ENCODE results near the gene LCLAT1. TPM values are rescaled to one million over a fixed set of nuclear protein-coding genes. Genes with fewer than 3 reads are reported as not detected.
"Not testable (repeated sequence)": the region's sequence is repeated elsewhere in the genome, so short reads cannot be mapped to it uniquely, and the experiment has no call there.

The LCLAT1 gene
- total and polyA plus RNA-seq, 2 donors, result 4.5 to 22.8 TPM

- no peak overlapping the region for H3K4me3 ChIP-seq (ENCODE audit: low read depth, low read length)
- H3K36me3 ChIP-seq (ENCODE audit: insufficient read depth), result no peaks in the 10 kb centered on the region
- no peak for DNase-seq (ENCODE audit: extremely low spot score)
- no peaks in the 10 kb centered on the region for H3K4me1 ChIP-seq (ENCODE audit: insufficient read depth)
- no peak overlapping the region for H3K27ac ChIP-seq (ENCODE audit: low read depth)
- 81% methylated on average over 4 of the region's 4 CpGs for WGBS
Observed at GRCh38 chr2:30611583-30611982, 164.5 kb downstream of the LCLAT1 start.

- WGBS, result 73% methylated on average over 2 of the region's 2 CpGs
- no peaks in the 10 kb centered on the region for H3K36me3 ChIP-seq (ENCODE audit: insufficient read depth)
- H3K27ac ChIP-seq (ENCODE audit: low read depth), result no peak overlapping the region
- DNase-seq (ENCODE audit: extremely low spot score), result no peak
- H3K4me1 ChIP-seq (ENCODE audit: insufficient read depth), result no peaks in the 10 kb centered on the region
- no peak overlapping the region for H3K4me3 ChIP-seq (ENCODE audit: low read depth, low read length)
Observed at GRCh38 chr2:30612371-30612770, 165.3 kb downstream of the LCLAT1 start.

GRCh38 chr2:30613001-30613400, 166.0 kb downstream of the LCLAT1 start:
- Histone ChIP-seq H3K36me3 (ENCODE audit: insufficient read depth) (no peaks in the 10 kb centered on the region), H3K27ac (ENCODE audit: low read depth) (no peak overlapping the region), H3K4me1 (ENCODE audit: insufficient read depth) (no peaks in the 10 kb centered on the region), H3K4me3 (ENCODE audit: low read depth, low read length) (no peak overlapping the region)
- no peak for DNase-seq (ENCODE audit: extremely low spot score)
- WGBS, result 91% methylated on average over 2 of the region's 2 CpGs

GRCh38 chr2:30614227-30614626, 167.2 kb downstream of the LCLAT1 start:
- DNase-seq (ENCODE audit: extremely low spot score); H3K36me3 ChIP-seq (ENCODE audit: insufficient read depth); H3K27ac ChIP-seq (ENCODE audit: low read depth); H3K4me1 ChIP-seq (ENCODE audit: insufficient read depth); H3K4me3 ChIP-seq (ENCODE audit: low read depth, low read length): not testable (repeated sequence)
- WGBS, result 100% methylated on average over 1 of the region's 4 CpGs

GRCh38 chr2:30615926-30616325, 168.9 kb downstream of the LCLAT1 start:
- no peaks in the 10 kb centered on the region for H3K36me3 ChIP-seq (ENCODE audit: insufficient read depth)
- no peak overlapping the region for H3K27ac ChIP-seq (ENCODE audit: low read depth)
- 87% methylated on average over 1 of the region's 1 CpG for WGBS
- no peak for DNase-seq (ENCODE audit: extremely low spot score)
- no peak overlapping the region for H3K4me3 ChIP-seq (ENCODE audit: low read depth, low read length)
- H3K4me1 ChIP-seq (ENCODE audit: insufficient read depth), result no peaks in the 10 kb centered on the region

- WGBS, result 78% methylated on average over 1 of the region's 1 CpG
- Histone ChIP-seq H3K4me3 (ENCODE audit: low read depth, low read length) (no peak overlapping the region), H3K36me3 (ENCODE audit: insufficient read depth) (no peaks in the 10 kb centered on the region), H3K4me1 (ENCODE audit: insufficient read depth) (no peaks in the 10 kb centered on the region), H3K27ac (ENCODE audit: low read depth) (no peak overlapping the region)
- no peak for DNase-seq (ENCODE audit: extremely low spot score)
Observed at GRCh38 chr2:30620102-30620501, 173.1 kb downstream of the LCLAT1 start.

- no peak for DNase-seq (ENCODE audit: extremely low spot score)
- Histone ChIP-seq H3K27ac (ENCODE audit: low read depth) (no peak overlapping the region), H3K4me1 (ENCODE audit: insufficient read depth) (no peaks in the 10 kb centered on the region), H3K4me3 (ENCODE audit: low read depth, low read length) (no peak overlapping the region), H3K36me3 (ENCODE audit: insufficient read depth) (no peaks in the 10 kb centered on the region)
- 96% methylated on average over 5 of the region's 5 CpGs for WGBS
Observed at GRCh38 chr2:30621836-30622235, 174.8 kb downstream of the LCLAT1 start.

- no peak overlapping the region for H3K27ac ChIP-seq (ENCODE audit: low read depth)
- no peak for DNase-seq (ENCODE audit: extremely low spot score)
- H3K36me3 ChIP-seq (ENCODE audit: insufficient read depth), result no peaks in the 10 kb centered on the region
- 98% methylated on average over 4 of the region's 4 CpGs for WGBS
- no peaks in the 10 kb centered on the region for H3K4me1 ChIP-seq (ENCODE audit: insufficient read depth)
- no peak overlapping the region for H3K4me3 ChIP-seq (ENCODE audit: low read depth, low read length)
Observed at GRCh38 chr2:30622452-30622851, 175.4 kb downstream of the LCLAT1 start.

- no peaks in the 10 kb centered on the region for H3K36me3 ChIP-seq (ENCODE audit: insufficient read depth)
- H3K4me3 ChIP-seq (ENCODE audit: low read depth, low read length), result no peak overlapping the region
- no peak for DNase-seq (ENCODE audit: extremely low spot score)
- no peak overlapping the region for H3K27ac ChIP-seq (ENCODE audit: low read depth)
- H3K4me1 ChIP-seq (ENCODE audit: insufficient read depth), result no peaks in the 10 kb centered on the region
Observed at GRCh38 chr2:30625276-30625675, 178.2 kb downstream of the LCLAT1 start.

GRCh38 chr2:30625701-30626100, 178.7 kb downstream of the LCLAT1 start:
- no peaks in the 10 kb centered on the region for H3K36me3 ChIP-seq (ENCODE audit: insufficient read depth)
- DNase-seq (ENCODE audit: extremely low spot score), result no peak
- H3K4me3 ChIP-seq (ENCODE audit: low read depth, low read length), result no peak overlapping the region
- WGBS, result 69% methylated on average over 3 of the region's 3 CpGs
- H3K4me1 ChIP-seq (ENCODE audit: insufficient read depth), result no peaks in the 10 kb centered on the region
- no peak overlapping the region for H3K27ac ChIP-seq (ENCODE audit: low read depth)

- Histone ChIP-seq H3K4me1 (ENCODE audit: insufficient read depth) (no peaks in the 10 kb centered on the region), H3K36me3 (ENCODE audit: insufficient read depth) (no peaks in the 10 kb centered on the region), H3K4me3 (ENCODE audit: low read depth, low read length) (no peak overlapping the region), H3K27ac (ENCODE audit: low read depth) (no peak overlapping the region)
- 52% methylated on average over 2 of the region's 2 CpGs for WGBS
- DNase-seq (ENCODE audit: extremely low spot score), result no peak
Observed at GRCh38 chr2:30626397-30626796, 179.4 kb downstream of the LCLAT1 start.

GRCh38 chr2:30627151-30627550, 180.1 kb downstream of the LCLAT1 start:
- 96% methylated on average over 8 of the region's 8 CpGs for WGBS
- H3K4me3 ChIP-seq (ENCODE audit: low read depth, low read length), result no peak overlapping the region
- H3K27ac ChIP-seq (ENCODE audit: low read depth), result no peak overlapping the region
- no peaks in the 10 kb centered on the region for H3K4me1 ChIP-seq (ENCODE audit: insufficient read depth)
- no peak for DNase-seq (ENCODE audit: extremely low spot score)
- no peaks in the 10 kb centered on the region for H3K36me3 ChIP-seq (ENCODE audit: insufficient read depth)

GRCh38 chr2:30628341-30628740, 181.3 kb downstream of the LCLAT1 start:
- H3K4me3 ChIP-seq (ENCODE audit: low read depth, low read length), result no peak overlapping the region
- no peaks in the 10 kb centered on the region for H3K36me3 ChIP-seq (ENCODE audit: insufficient read depth)
- 97% methylated on average over 2 of the region's 2 CpGs for WGBS
- no peaks in the 10 kb centered on the region for H3K4me1 ChIP-seq (ENCODE audit: insufficient read depth)
- no peak overlapping the region for H3K27ac ChIP-seq (ENCODE audit: low read depth)
- no peak for DNase-seq (ENCODE audit: extremely low spot score)

GRCh38 chr2:30629866-30630265, 182.8 kb downstream of the LCLAT1 start:
- no peak overlapping the region for H3K27ac ChIP-seq (ENCODE audit: low read depth)
- no peak for DNase-seq (ENCODE audit: extremely low spot score)
- 95% methylated on average over 6 of the region's 6 CpGs for WGBS
- no peaks in the 10 kb centered on the region for H3K36me3 ChIP-seq (ENCODE audit: insufficient read depth)
- H3K4me1 ChIP-seq (ENCODE audit: insufficient read depth), result no peaks in the 10 kb centered on the region
- no peak overlapping the region for H3K4me3 ChIP-seq (ENCODE audit: low read depth, low read length)

- WGBS, result 53% methylated on average over 1 of the region's 1 CpG
- Histone ChIP-seq H3K4me3 (ENCODE audit: low read depth, low read length) (no peak overlapping the region), H3K27ac (ENCODE audit: low read depth) (no peak overlapping the region), H3K36me3 (ENCODE audit: insufficient read depth) (no peaks in the 10 kb centered on the region), H3K4me1 (ENCODE audit: insufficient read depth) (no peaks in the 10 kb centered on the region)
- DNase-seq (ENCODE audit: extremely low spot score), result no peak
Observed at GRCh38 chr2:30631051-30631671, 184.1 kb downstream of the LCLAT1 start.

Data from urinary bladder (tissue), 4 donors.